Keratinocyte (primary cell): ENCODE data around the gene TREML1. TPM values are rescaled to one million over a fixed set of nuclear protein-coding genes. Genes with fewer than 3 reads are reported as not detected.
A peak's percentile ranks its signal among the peaks of the same experiment; 100 is the strongest.

Experiments used
- DNase-seq: peaks from one replicate; pipeline ENCODE4 v3.0.0-alpha.2; 2011; ENCODE audit warnings: low read depth, missing footprints, low spot score
- FAIRE-seq: peaks from 2 replicates; lab custom pipeline; 2011; peaks lifted over from hg19 to GRCh38; lab: Jason Lieb, UNC
- H2AFZ ChIP-seq: 2 replicates; pipeline ENCODE4 v1.6.0; 2012; ENCODE audit warnings: low read length, control low read depth, inconsistent platforms; ENCODE audit not compliant: control insufficient read depth
- H3K27ac ChIP-seq: 2 replicates; pipeline ENCODE4 v1.5.1; 2011; ENCODE audit warnings: low read length; ENCODE audit not compliant: control insufficient read depth, insufficient read depth
- H3K27me3 ChIP-seq: 3 replicates; pipeline ENCODE4 v1.6.0; 2011; ENCODE audit warnings: low read length; ENCODE audit not compliant: control insufficient read depth, insufficient read depth; ENCODE audit errors: extremely low read depth
- H3K36me3 ChIP-seq, 2 experiments: 2 replicates in 1 of 2; 3 replicates in 1 of 2; pipeline ENCODE4 v1.5.1; 2011; ENCODE audit warnings: low read length in 2 of 2, mild to moderate bottlenecking in 1 of 2; ENCODE audit not compliant: control insufficient read depth in 2 of 2, insufficient read depth in 2 of 2; ENCODE audit errors: extremely low read depth in 1 of 2
- H3K4me1 ChIP-seq: 3 replicates; pipeline ENCODE4 v1.5.1; 2011; ENCODE audit warnings: low read length; ENCODE audit not compliant: control insufficient read depth, insufficient read depth; ENCODE audit errors: extremely low read depth
- H3K4me2 ChIP-seq: 3 replicates; pipeline ENCODE4 v1.6.0; 2011; ENCODE audit warnings: low read depth, low read length; ENCODE audit not compliant: control insufficient read depth, insufficient read depth; ENCODE audit errors: extremely low read depth
- H3K4me3 ChIP-seq, 3 experiments: fragments of 200-600 bp in 1 of 3; sonication (generic) in 1 of 3; 2 replicates in 2 of 3; 3 replicates in 1 of 3; pipeline ENCODE4 v1.5.1; 2011 to 2016; ENCODE audit warnings: low read length in 3 of 3, mild to moderate bottlenecking in 3 of 3, control low read depth in 2 of 3, inconsistent platforms in 1 of 3, low read depth in 1 of 3, mixed read lengths in 1 of 3, mixed run types in 1 of 3, moderate library complexity in 1 of 3; ENCODE audit not compliant: control insufficient read depth in 2 of 3, insufficient read depth in 2 of 3; ENCODE audit errors: extremely low read depth in 1 of 3
- H3K79me2 ChIP-seq: 2 replicates; pipeline ENCODE4 v1.6.0; 2012; ENCODE audit warnings: low read length; ENCODE audit not compliant: control insufficient read depth, insufficient read depth
- H3K9ac ChIP-seq: 3 replicates; pipeline ENCODE4 v1.6.0; 2011; ENCODE audit warnings: low read length; ENCODE audit not compliant: control insufficient read depth, insufficient read depth; ENCODE audit errors: extremely low read depth
- H3K9me1 ChIP-seq: 3 replicates; pipeline ENCODE4 v1.6.0; 2011; ENCODE audit warnings: low read length; ENCODE audit not compliant: control insufficient read depth, insufficient read depth; ENCODE audit errors: extremely low read depth
- H3K9me3 ChIP-seq: 2 replicates; pipeline ENCODE4 v1.5.1; 2012; ENCODE audit warnings: low read depth, low read length; ENCODE audit not compliant: control insufficient read depth
- H4K20me1 ChIP-seq: 3 replicates; pipeline ENCODE4 v1.6.0; 2011; ENCODE audit warnings: low read length; ENCODE audit not compliant: control insufficient read depth, insufficient read depth; ENCODE audit errors: extremely low read depth
- CTCF ChIP-seq, 3 experiments: IDR thresholded peaks in 1 of 3; conservative IDR thresholded peaks in 1 of 3; optimal IDR thresholded peaks in 1 of 3; 2 replicates in 2 of 3; 3 replicates in 1 of 3; pipeline versions ENCODE3 to v1.5.1; 2011; ENCODE audit warnings: low read length in 3 of 3, mild to moderate bottlenecking in 3 of 3, moderate library complexity in 2 of 3, control low read depth in 1 of 3, inconsistent platforms in 1 of 3; ENCODE audit not compliant: insufficient read depth in 2 of 3; ENCODE audit errors: extremely low read depth in 1 of 3
- EZH2 ChIP-seq: IDR thresholded peaks from one replicate; pipeline ENCODE4 v1.6.1; 2012; ENCODE audit warnings: inconsistent platforms, mild to moderate bottlenecking, low read length, moderate library complexity
- dilution Hi-C: fragments of 300-500 bp; cut with MboI; formaldehyde crosslinking; loops from one replicate; pipeline ENCODE4 v1.7.0; 2020; ENCODE audit warnings: low sequenced_read_pairs; ENCODE audit not compliant: extremely low pct_ligation_motif_present
- polyA plus RNA-seq, 5 experiments: library from polyadenylated mRNA; depleted of rRNA in 3 of 5; stranded (reverse) in 3 of 5; stranded (forward) in 1 of 5; unstranded in 1 of 5; fragments of >200 nt; gene quantifications; 1 replicate in 1 of 5; 2 replicates in 3 of 5; 3 replicates in 1 of 5; pipeline versions ENCODE4 v1.2.1 to v1.2.3, GENCODE V29; 2011 to 2012; ENCODE audit warnings: missing spikeins in 2 of 5, low read depth in 1 of 5, low replicate concordance in 1 of 5

The TREML1 gene
- polyA plus RNA-seq, 1 donor (not counting 4 experiments of a cell fraction or from before 2014, with no cell fraction given), result 0.26 TPM

- Histone ChIP-seq H2AFZ (no peak overlapping the region), H3K4me3 (no peak overlapping the region), H3K9me1 (no peaks in the 10 kb centered on the region), H3K4me1 (no peaks in the 10 kb centered on the region), H3K36me3 (no peaks in the 10 kb centered on the region), H3K9me3 (peaks cover 5% of the 10 kb centered on the region), H3K4me2 (no peak overlapping the region), H3K79me2 (no peaks in the 10 kb centered on the region), H4K20me1 (no peaks in the 10 kb centered on the region), H3K27me3 (peaks cover 10% of the 10 kb centered on the region), H3K27ac (no peak overlapping the region), H3K9ac (no peak overlapping the region)
- TF ChIP-seq CTCF (optimal IDR thresholded peaks at IDR 0.05 in 1 of 3, IDR thresholded peaks at IDR 0.05 in 1 of 3, conservative IDR thresholded peaks at IDR 0.05 in 1 of 3; ENCODE audit: extremely low read depth in 1 of 3, insufficient read depth in 2 of 3, low read length in 3 of 3) (no peak), EZH2 (no peak)
- DNase-seq (no peak), FAIRE-seq (no peak)
- dilution Hi-C loops, result loop anchor here (25.0 kb wide), 1 partner anchor 106 kb away; no protein-coding TSS in a partner anchor
Observed at GRCh38 chr6:41193171-41193734, 39.1 kb upstream of the TREML1 start.

GRCh38 chr6:41191569-41191968 is 37.4 kb upstream of the TREML1 start:
- no peak for TF ChIP-seq EZH2
- TF ChIP-seq CTCF (optimal IDR thresholded peaks at IDR 0.05 in 1 of 3, IDR thresholded peaks at IDR 0.05 in 1 of 3, conservative IDR thresholded peaks at IDR 0.05 in 1 of 3; ENCODE audit: extremely low read depth in 1 of 3, insufficient read depth in 2 of 3, low read length in 3 of 3), result peak in 2 of 3 experiments; percentile 34 to 73
- Histone ChIP-seq H2AFZ (no peak overlapping the region), H3K4me2 (no peak overlapping the region), H4K20me1 (no peaks in the 10 kb centered on the region), H3K27ac (no peak overlapping the region), H3K36me3 (no peaks in the 10 kb centered on the region), H3K4me1 (no peaks in the 10 kb centered on the region), H3K27me3 (peaks cover 10% of the 10 kb centered on the region), H3K9me1 (no peaks in the 10 kb centered on the region), H3K4me3 (no peak overlapping the region), H3K79me2 (no peaks in the 10 kb centered on the region), H3K9me3 (peaks cover 5% of the 10 kb centered on the region), H3K9ac (no peak overlapping the region)
- dilution Hi-C loops, result loop anchor here (25.0 kb wide), 1 partner anchor 104 kb away; no protein-coding TSS in a partner anchor
- FAIRE-seq (no peak), DNase-seq (no peak)
